SK-N-SH treated with all-trans-retinoic acid at 6 μM for 48 hours (cell line): ENCODE results near the gene AFAP1.

Experiments used
- ATAC-seq: fragments of 200-7000 bp; cut with Tn5 transposase; 3 replicates; pipeline ENCODE4 v1.9.1; 2020; ENCODE audit warnings: mild to moderate bottlenecking, moderate library complexity
- BACH2 ChIP-seq: fragments of 250-450 bp; sonication (Bioruptor Pico); IDR thresholded peaks from 2 replicates; pipeline ENCODE4 v1.9.0; 2021; ENCODE audit warnings: mild to moderate bottlenecking, borderline replicate concordance
- CSDC2 ChIP-seq: fragments of 250-450 bp; sonication (Bioruptor Pico); IDR thresholded peaks from 2 replicates; pipeline ENCODE4 v1.5.0; 2020; ENCODE audit warnings: mild to moderate bottlenecking, moderate library complexity
- CSRNP3 ChIP-seq: fragments of 250-450 bp; sonication (Bioruptor Pico); IDR thresholded peaks from 2 replicates; pipeline ENCODE4 v1.5.1; 2021; ENCODE audit warnings: mild to moderate bottlenecking, moderate library complexity
- ESRRG ChIP-seq: fragments of 250-450 bp; sonication (Bioruptor Pico); IDR thresholded peaks from 2 replicates; pipeline ENCODE4 v1.6.1; 2021; ENCODE audit warnings: mild to moderate bottlenecking
- GLIS3 ChIP-seq: fragments of 250-450 bp; sonication (Bioruptor Pico); IDR thresholded peaks from 2 replicates; pipeline ENCODE4 v1.5.0; 2020; ENCODE audit warnings: mild to moderate bottlenecking, moderate library complexity
- ISL1 ChIP-seq: fragments of 250-450 bp; sonication (Bioruptor Pico); IDR thresholded peaks from 2 replicates; pipeline ENCODE4 v2.1.2; 2022; ENCODE audit warnings: mild to moderate bottlenecking, moderate library complexity
- OSR1 ChIP-seq: fragments of 250-450 bp; sonication (Bioruptor Pico); IDR thresholded peaks from 2 replicates; pipeline ENCODE4 v1.8.0; 2022; ENCODE audit warnings: moderate library complexity, mild to moderate bottlenecking, inconsistent platforms
- POU6F1 ChIP-seq: fragments of 250-450 bp; sonication (Bioruptor Pico); IDR thresholded peaks from 2 replicates; pipeline ENCODE4 v1.8.0; 2021; ENCODE audit warnings: low read depth, mild to moderate bottlenecking, moderate library complexity, borderline replicate concordance
- RARB ChIP-seq: fragments of 250-450 bp; sonication (Bioruptor Pico); IDR thresholded peaks from 2 replicates; pipeline ENCODE4 v1.8.0; 2021; ENCODE audit warnings: mild to moderate bottlenecking, moderate library complexity
- SNAI2 ChIP-seq: fragments of 250-450 bp; sonication (Bioruptor Pico); IDR thresholded peaks from 2 replicates; pipeline ENCODE4 v1.5.0; 2020; ENCODE audit warnings: mild to moderate bottlenecking, moderate library complexity
- TCF4 ChIP-seq: fragments of 250-450 bp; sonication (Bioruptor Pico); IDR thresholded peaks from 2 replicates; pipeline ENCODE4 v1.8.0; 2021; ENCODE audit warnings: mild to moderate bottlenecking, moderate library complexity, borderline replicate concordance
- TOX ChIP-seq: fragments of 250-450 bp; sonication (Bioruptor Pico); IDR thresholded peaks from 2 replicates; pipeline ENCODE4 v1.8.0; 2021; ENCODE audit warnings: mild to moderate bottlenecking, moderate library complexity, borderline replicate concordance
- ZFP3 ChIP-seq: fragments of 250-450 bp; sonication (Bioruptor Pico); IDR thresholded peaks from 2 replicates; pipeline ENCODE4 v1.5.0; 2020; ENCODE audit warnings: mild to moderate bottlenecking, moderate library complexity
- ZNF565 ChIP-seq: fragments of 450-650 bp; formaldehyde crosslinking; conservative IDR thresholded peaks from 2 replicates; pipeline ENCODE4 v1.5.0; 2020; ENCODE audit warnings: low read depth, mild to moderate bottlenecking, moderate library complexity
- ZNF70 ChIP-seq: fragments of 450-650 bp; formaldehyde crosslinking; IDR thresholded peaks from 2 replicates; pipeline ENCODE4 v1.5.0; 2020; ENCODE audit warnings: mild to moderate bottlenecking, moderate library complexity
- ZNF8 ChIP-seq: fragments of 450-650 bp; formaldehyde crosslinking; IDR thresholded peaks from 2 replicates; pipeline ENCODE4 v1.5.0; 2020; ENCODE audit warnings: mild to moderate bottlenecking, moderate library complexity
- TF ChIP-seq, protein P1 (sequence below): fragments of 250-450 bp; sonication (Bioruptor Pico); IDR thresholded peaks from 2 replicates; pipeline ENCODE4 v1.8.0; 2020; ENCODE audit warnings: mild to moderate bottlenecking, moderate library complexity, borderline replicate concordance
- TF ChIP-seq, protein P2 (sequence below): fragments of 250-450 bp; sonication (Bioruptor Pico); IDR thresholded peaks from 2 replicates; pipeline ENCODE4 v1.5.1; 2020; ENCODE audit warnings: low read depth, mild to moderate bottlenecking, moderate library complexity
- TF ChIP-seq, protein P3 (sequence below): fragments of 250-450 bp; sonication (Bioruptor Pico); IDR thresholded peaks from 2 replicates; pipeline ENCODE4 v1.5.0; 2020; ENCODE audit warnings: mild to moderate bottlenecking, moderate library complexity

The AFAP1 gene

GRCh38 chr4:7759216-7759615 is 180.4 kb downstream of the AFAP1 start:
- no peak for ATAC-seq
- TF ChIP-seq ISL1 (no peak), BACH2 (no peak), ZNF70 (no peak), POU6F1 (CRISPR knock-in tag) (no peak), CSRNP3 (CRISPR knock-in tag) (no peak), ZNF8 (no peak), ESRRG (no peak), OSR1 (CRISPR knock-in tag) (no peak), TCF4 (CRISPR knock-in tag) (no peak), ZFP3 (CRISPR knock-in tag) (no peak), RARB (no peak), ZNF565 (no peak)
- TF ChIP-seq, protein P1, sequence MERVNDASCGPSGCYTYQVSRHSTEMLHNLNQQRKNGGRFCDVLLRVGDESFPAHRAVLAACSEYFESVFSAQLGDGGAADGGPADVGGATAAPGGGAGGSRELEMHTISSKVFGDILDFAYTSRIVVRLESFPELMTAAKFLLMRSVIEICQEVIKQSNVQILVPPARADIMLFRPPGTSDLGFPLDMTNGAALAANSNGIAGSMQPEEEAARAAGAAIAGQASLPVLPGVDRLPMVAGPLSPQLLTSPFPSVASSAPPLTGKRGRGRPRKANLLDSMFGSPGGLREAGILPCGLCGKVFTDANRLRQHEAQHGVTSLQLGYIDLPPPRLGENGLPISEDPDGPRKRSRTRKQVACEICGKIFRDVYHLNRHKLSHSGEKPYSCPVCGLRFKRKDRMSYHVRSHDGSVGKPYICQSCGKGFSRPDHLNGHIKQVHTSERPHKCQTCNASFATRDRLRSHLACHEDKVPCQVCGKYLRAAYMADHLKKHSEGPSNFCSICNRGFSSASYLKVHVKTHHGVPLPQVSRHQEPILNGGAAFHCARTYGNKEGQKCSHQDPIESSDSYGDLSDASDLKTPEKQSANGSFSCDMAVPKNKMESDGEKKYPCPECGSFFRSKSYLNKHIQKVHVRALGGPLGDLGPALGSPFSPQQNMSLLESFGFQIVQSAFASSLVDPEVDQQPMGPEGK (CRISPR knock-in tag): no peak
- TF ChIP-seq, protein P2, sequence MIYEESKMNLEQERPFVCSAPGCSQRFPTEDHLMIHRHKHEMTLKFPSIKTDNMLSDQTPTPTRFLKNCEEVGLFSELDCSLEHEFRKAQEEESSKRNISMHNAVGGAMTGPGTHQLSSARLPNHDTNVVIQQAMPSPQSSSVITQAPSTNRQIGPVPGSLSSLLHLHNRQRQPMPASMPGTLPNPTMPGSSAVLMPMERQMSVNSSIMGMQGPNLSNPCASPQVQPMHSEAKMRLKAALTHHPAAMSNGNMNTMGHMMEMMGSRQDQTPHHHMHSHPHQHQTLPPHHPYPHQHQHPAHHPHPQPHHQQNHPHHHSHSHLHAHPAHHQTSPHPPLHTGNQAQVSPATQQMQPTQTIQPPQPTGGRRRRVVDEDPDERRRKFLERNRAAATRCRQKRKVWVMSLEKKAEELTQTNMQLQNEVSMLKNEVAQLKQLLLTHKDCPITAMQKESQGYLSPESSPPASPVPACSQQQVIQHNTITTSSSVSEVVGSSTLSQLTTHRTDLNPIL: no peak
- TF ChIP-seq, protein P3, sequence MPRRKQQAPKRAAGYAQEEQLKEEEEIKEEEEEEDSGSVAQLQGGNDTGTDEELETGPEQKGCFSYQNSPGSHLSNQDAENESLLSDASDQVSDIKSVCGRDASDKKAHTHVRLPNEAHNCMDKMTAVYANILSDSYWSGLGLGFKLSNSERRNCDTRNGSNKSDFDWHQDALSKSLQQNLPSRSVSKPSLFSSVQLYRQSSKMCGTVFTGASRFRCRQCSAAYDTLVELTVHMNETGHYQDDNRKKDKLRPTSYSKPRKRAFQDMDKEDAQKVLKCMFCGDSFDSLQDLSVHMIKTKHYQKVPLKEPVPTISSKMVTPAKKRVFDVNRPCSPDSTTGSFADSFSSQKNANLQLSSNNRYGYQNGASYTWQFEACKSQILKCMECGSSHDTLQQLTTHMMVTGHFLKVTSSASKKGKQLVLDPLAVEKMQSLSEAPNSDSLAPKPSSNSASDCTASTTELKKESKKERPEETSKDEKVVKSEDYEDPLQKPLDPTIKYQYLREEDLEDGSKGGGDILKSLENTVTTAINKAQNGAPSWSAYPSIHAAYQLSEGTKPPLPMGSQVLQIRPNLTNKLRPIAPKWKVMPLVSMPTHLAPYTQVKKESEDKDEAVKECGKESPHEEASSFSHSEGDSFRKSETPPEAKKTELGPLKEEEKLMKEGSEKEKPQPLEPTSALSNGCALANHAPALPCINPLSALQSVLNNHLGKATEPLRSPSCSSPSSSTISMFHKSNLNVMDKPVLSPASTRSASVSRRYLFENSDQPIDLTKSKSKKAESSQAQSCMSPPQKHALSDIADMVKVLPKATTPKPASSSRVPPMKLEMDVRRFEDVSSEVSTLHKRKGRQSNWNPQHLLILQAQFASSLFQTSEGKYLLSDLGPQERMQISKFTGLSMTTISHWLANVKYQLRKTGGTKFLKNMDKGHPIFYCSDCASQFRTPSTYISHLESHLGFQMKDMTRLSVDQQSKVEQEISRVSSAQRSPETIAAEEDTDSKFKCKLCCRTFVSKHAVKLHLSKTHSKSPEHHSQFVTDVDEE: no peak

- ATAC-seq: no peak
- TF ChIP-seq, protein P3: no peak
- TF ChIP-seq ZNF8: no peak
- no peak for TF ChIP-seq RARB
- no peak for TF ChIP-seq TCF4 (CRISPR knock-in tag)
- no peak for TF ChIP-seq TOX (CRISPR knock-in tag)
- TF ChIP-seq, protein P1 (CRISPR knock-in tag): no peak
- TF ChIP-seq ZNF70: no peak
- TF ChIP-seq, protein P2: no peak
- TF ChIP-seq CSDC2 (CRISPR knock-in tag): no peak
- no peak for TF ChIP-seq ZNF565
- TF ChIP-seq ISL1: no peak
- TF ChIP-seq SNAI2 (CRISPR knock-in tag): no peak
- TF ChIP-seq POU6F1 (CRISPR knock-in tag): no peak
- TF ChIP-seq GLIS3 (CRISPR knock-in tag): no peak
- TF ChIP-seq, all 23 proteins: peak for 0
Observed at GRCh38 chr4:7758476-7758875, 181.2 kb downstream of the AFAP1 start.
